IMR-90 (cell line): ENCODE measurements around the gene C6.

Experiments used
- BHLHE40 ChIP-seq: fragments of 150-350 bp; IDR thresholded peaks from 2 replicates; pipeline ENCODE4 v1.6.1; 2016; ENCODE audit warnings: mild to moderate bottlenecking, low read depth, low read length
- CEBPB ChIP-seq: IDR thresholded peaks from 2 replicates; pipeline ENCODE4 v1.6.1; 2012; ENCODE audit warnings: low read depth, low read length, improper control_type of control experiment
- CTCF ChIP-seq: conservative IDR thresholded peaks from 2 replicates; pipeline ENCODE4 v1.5.1; 2012; ENCODE audit warnings: mild to moderate bottlenecking, low read depth, low read length, improper control_type of control experiment
- ELK1 ChIP-seq: fragments of 150-350 bp; IDR thresholded peaks from 2 replicates; pipeline ENCODE4 v1.6.1; 2016; ENCODE audit warnings: low read depth, mild to moderate bottlenecking, low read length, moderate library complexity, borderline replicate concordance
- MAZ ChIP-seq: IDR thresholded peaks from 2 replicates; pipeline ENCODE4 v1.6.1; 2012; ENCODE audit warnings: low read depth, mild to moderate bottlenecking, low read length, improper control_type of control experiment, moderate library complexity, borderline replicate concordance
- NFE2L2 ChIP-seq: fragments of 150-350 bp; IDR thresholded peaks from 2 replicates; pipeline ENCODE4 v1.6.1; 2016; ENCODE audit warnings: low read depth, mild to moderate bottlenecking, low read length
- POLR2A ChIP-seq: IDR thresholded peaks from 2 replicates; pipeline ENCODE4 v1.6.1; 2012; ENCODE audit warnings: mild to moderate bottlenecking, low read depth, low read length
- RAD21 ChIP-seq: IDR thresholded peaks from 2 replicates; pipeline ENCODE4 v1.6.1; 2012; ENCODE audit warnings: low read length, improper control_type of control experiment
- RCOR1 ChIP-seq: IDR thresholded peaks from 2 replicates; pipeline ENCODE4 v1.6.1; 2012; ENCODE audit warnings: mild to moderate bottlenecking, low read length, improper control_type of control experiment; ENCODE audit not compliant: insufficient replicate concordance
- RFX5 ChIP-seq: IDR thresholded peaks from 2 replicates; pipeline ENCODE4 v1.8.0; 2012; ENCODE audit warnings: low read depth, mild to moderate bottlenecking, low read length, moderate library complexity
- SMC3 ChIP-seq: fragments of 150-350 bp; IDR thresholded peaks from 2 replicates; pipeline ENCODE4 v1.6.1; 2016; ENCODE audit warnings: low read depth, mild to moderate bottlenecking, antibody characterized with exemption, low read length, moderate library complexity
- USF2 ChIP-seq: fragments of 150-350 bp; IDR thresholded peaks from 2 replicates; pipeline ENCODE4 v1.6.1; 2017; ENCODE audit warnings: mild to moderate bottlenecking, antibody characterized with exemption, low read length, low read depth

- no peak for TF ChIP-seq CTCF
- TF ChIP-seq SMC3: no peak
- TF ChIP-seq POLR2A: no peak
- TF ChIP-seq CEBPB: no peak
- no peak for TF ChIP-seq BHLHE40
- TF ChIP-seq RCOR1: no peak
- no peak for TF ChIP-seq ELK1
- no peak for TF ChIP-seq MAZ
- no peak for TF ChIP-seq RFX5
- TF ChIP-seq RAD21: no peak
- TF ChIP-seq USF2: no peak
- TF ChIP-seq NFE2L2: no peak
Measured at GRCh38 chr5:41186143-41186542, 27.2 kb downstream of the C6 start.
